ENCODE data around the gene CARMIL1.

The CARMIL1 gene

GRCh38 chr6:25601800-25602673, 322.9 kb downstream of the CARMIL1 start:
- H3K4me3 ChIP-seq (replicated peaks; ENCODE audit: low read depth, low read length) = no peak overlapping the region
- peak; percentile 81 for DNase-seq (ENCODE audit: low read depth)
- peak; percentile 40 for TF ChIP-seq CTCF (IDR thresholded peaks at IDR 0.05; ENCODE audit: low read length, missing control alignments)

GRCh38 chr6:25602674-25602982, 323.5 kb downstream of the CARMIL1 start:
- TF ChIP-seq CTCF (IDR thresholded peaks at IDR 0.05; ENCODE audit: low read length, missing control alignments) = no peak
- no peak overlapping the region for H3K4me3 ChIP-seq (replicated peaks; ENCODE audit: low read depth, low read length)
- no peak for DNase-seq (ENCODE audit: low read depth)

GRCh38 chr6:25603251-25603650, 324.1 kb downstream of the CARMIL1 start:
- no peak overlapping the region for H3K4me3 ChIP-seq (replicated peaks; ENCODE audit: low read depth, low read length)
- DNase-seq (ENCODE audit: low read depth) = no peak
- no peak for TF ChIP-seq CTCF (IDR thresholded peaks at IDR 0.05; ENCODE audit: low read length, missing control alignments)

GRCh38 chr6:25606151-25606550, 327.0 kb downstream of the CARMIL1 start:
- TF ChIP-seq CTCF (IDR thresholded peaks at IDR 0.05; ENCODE audit: low read length, missing control alignments) = no peak
- H3K4me3 ChIP-seq (replicated peaks; ENCODE audit: low read depth, low read length) = no peak overlapping the region
- no peak for DNase-seq (ENCODE audit: low read depth)

GRCh38 chr6:25608558-25609174, 329.5 kb downstream of the CARMIL1 start:
- DNase-seq (ENCODE audit: low read depth) = no peak
- no peak for TF ChIP-seq CTCF (IDR thresholded peaks at IDR 0.05; ENCODE audit: low read length, missing control alignments)

GRCh38 chr6:25612666-25613065, 333.5 kb downstream of the CARMIL1 start:
- H3K4me3 ChIP-seq (replicated peaks; ENCODE audit: low read depth, low read length) = no peak overlapping the region
- DNase-seq (ENCODE audit: low read depth) = no peak
- TF ChIP-seq CTCF (IDR thresholded peaks at IDR 0.05; ENCODE audit: low read length, missing control alignments) = no peak

More at GRCh38 chr6:25608558-25609174, 329.5 kb downstream of the CARMIL1 start:
- no peak overlapping the region for H3K4me3 ChIP-seq (replicated peaks; ENCODE audit: low read depth, low read length)

Measured in fibroblast of pulmonary artery (primary cell).